ENCODE data around the gene TTBK2.
A peak's percentile ranks its signal among the peaks of the same experiment; 100 is the strongest.

Gene TTBK2

GRCh38 chr15:42750306-42750705 is 170.3 kb downstream of the TTBK2 start:
- DNase-seq = no peak

GRCh38 chr15:42749266-42749665 is 171.3 kb downstream of the TTBK2 start:
- DNase-seq = no peak

GRCh38 chr15:42744195-42744594 is 176.4 kb downstream of the TTBK2 start:
- no peak for DNase-seq

- DNase-seq = no peak
Measured at GRCh38 chr15:42742149-42742548, 178.4 kb downstream of the TTBK2 start.

- no peak for DNase-seq
Measured at GRCh38 chr15:42741710-42742109, 178.9 kb downstream of the TTBK2 start.

GRCh38 chr15:42737529-42738328 is 182.8 kb downstream of the TTBK2 start:
- DNase-seq = no peak

- DNase-seq = peak; percentile 58
Measured at GRCh38 chr15:42736793-42737528, 183.6 kb downstream of the TTBK2 start, which contains the start of gene CDAN1. CDAN1 (minus strand) TSS chr15:42737128; CDS start chr15:42737102, 26 bp downstream.

GRCh38 chr15:42736178-42736792 is 184.3 kb downstream of the TTBK2 start:
- no peak for DNase-seq

- DNase-seq = no peak
Measured at GRCh38 chr15:42735382-42736165, 185.0 kb downstream of the TTBK2 start.

- DNase-seq = no peak
Measured at GRCh38 chr15:42734076-42734672, 186.4 kb downstream of the TTBK2 start.

- no peak for DNase-seq
Measured at GRCh38 chr15:42733027-42733426, 187.6 kb downstream of the TTBK2 start.

- DNase-seq = no peak
Measured at GRCh38 chr15:42732095-42732827, 188.3 kb downstream of the TTBK2 start.

- DNase-seq = no peak
Measured at GRCh38 chr15:42731461-42731860, 189.1 kb downstream of the TTBK2 start.

- no peak for DNase-seq
Measured at GRCh38 chr15:42730536-42730935, 190.0 kb downstream of the TTBK2 start.

- no peak for DNase-seq
Measured at GRCh38 chr15:42730135-42730534, 190.4 kb downstream of the TTBK2 start.

GRCh38 chr15:42729409-42729808 is 191.2 kb downstream of the TTBK2 start:
- DNase-seq = no peak

- DNase-seq = no peak
Measured at GRCh38 chr15:42728972-42729371, 191.6 kb downstream of the TTBK2 start.

GRCh38 chr15:42728560-42728959 is 192.0 kb downstream of the TTBK2 start:
- DNase-seq = no peak

GRCh38 chr15:42727750-42728381 is 192.7 kb downstream of the TTBK2 start:
- DNase-seq = no peak

GRCh38 chr15:42726114-42726513 is 194.5 kb downstream of the TTBK2 start:
- DNase-seq = no peak

GRCh38 chr15:42725331-42725903 is 195.2 kb downstream of the TTBK2 start:
- DNase-seq = no peak

Data from NCI-H1694 (cell line).